IPS-18a (cell line): ENCODE measurements around the gene FOXD4L1.
"Not testable (repeated sequence)": the region's sequence is repeated elsewhere in the genome, so short reads cannot be mapped to it uniquely, and the experiment has no call there.

Experiments
- H3K27ac ChIP-seq: one replicate; pipeline ENCODE4 v1.5.1; 2013; ENCODE audit warnings: low read length
- H3K27me3 ChIP-seq: one replicate; pipeline ENCODE4 v1.6.1; 2013; ENCODE audit warnings: mild to moderate bottlenecking, low read length; ENCODE audit not compliant: control insufficient read depth, insufficient read depth
- H3K36me3 ChIP-seq: one replicate; pipeline ENCODE4 v1.6.1; 2013; ENCODE audit warnings: low read depth, low read length; ENCODE audit not compliant: control insufficient read depth
- H3K4me1 ChIP-seq: one replicate; pipeline ENCODE4 v1.6.1; 2013; ENCODE audit warnings: low read depth, low read length; ENCODE audit not compliant: control insufficient read depth
- H3K4me3 ChIP-seq: one replicate; pipeline ENCODE4 v1.5.1; 2013; ENCODE audit warnings: low read length
- H3K9ac ChIP-seq: one replicate; pipeline ENCODE4 v1.6.1; 2013; ENCODE audit warnings: mild to moderate bottlenecking, low read length, moderate library complexity
- H3K9me3 ChIP-seq: one replicate; pipeline ENCODE4 v1.6.1; 2013; ENCODE audit warnings: low read depth, low read length; ENCODE audit not compliant: control insufficient read depth

FOXD4L1 gene

DNA sequence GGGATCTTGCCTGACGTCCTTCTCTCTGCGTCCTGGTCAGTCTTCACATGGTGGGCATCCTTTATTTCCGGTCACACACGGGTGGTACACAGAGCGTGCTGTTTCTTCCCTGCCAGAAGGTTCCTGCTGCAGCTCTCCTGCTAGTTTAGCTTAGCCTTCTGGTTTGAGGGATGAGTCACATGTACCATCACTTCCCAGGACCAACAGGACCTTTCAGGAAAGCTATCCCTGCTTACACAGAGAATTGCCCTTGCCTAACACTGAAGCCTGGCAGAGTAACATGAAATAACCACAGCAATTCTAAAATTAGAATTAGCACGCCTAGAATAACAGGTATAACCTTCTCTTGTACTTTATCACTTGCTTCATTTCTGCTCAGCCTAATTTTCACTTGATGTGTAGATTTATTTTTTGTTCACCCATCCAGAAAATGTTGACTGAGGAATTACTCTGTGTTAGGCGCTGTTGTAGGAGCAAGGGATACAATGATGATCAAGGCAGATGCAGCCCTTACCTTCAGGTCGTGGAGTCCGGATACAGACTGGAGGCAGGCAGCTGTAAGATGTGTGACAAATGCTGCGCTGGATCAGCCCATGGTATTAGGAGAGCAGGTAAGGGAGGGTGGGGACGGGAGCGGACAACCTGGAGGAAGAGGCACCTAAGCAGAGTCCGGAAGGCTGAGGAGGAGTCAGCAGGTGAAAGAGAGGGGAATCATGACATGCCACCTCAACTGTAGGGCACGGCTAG lies 9.1 kb downstream of the FOXD4L1 start:
- peaks cover 68% of the 10 kb centered on the region for H3K27me3 ChIP-seq
- not testable (repeated sequence) for H3K4me1 ChIP-seq

DNA sequence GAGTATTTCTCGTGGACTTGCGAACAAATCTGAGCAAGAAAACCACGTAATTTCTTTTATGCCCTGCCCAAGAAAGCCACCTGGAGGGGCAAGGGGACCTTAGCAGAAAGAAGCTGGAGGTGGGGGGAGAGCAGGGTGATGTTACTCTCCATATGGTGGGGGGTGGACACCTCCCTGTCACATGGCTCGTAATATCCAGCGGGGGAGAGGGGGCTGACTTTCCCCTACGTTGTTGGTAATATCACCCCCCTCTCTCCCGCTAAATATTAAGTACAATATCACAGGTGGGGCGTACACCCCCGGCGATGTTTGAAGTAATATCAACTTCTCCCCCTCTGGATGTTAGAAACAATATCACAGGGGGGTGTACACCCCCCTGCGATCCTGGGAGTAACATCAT lies 9.7 kb downstream of the FOXD4L1 start:
- not testable (repeated sequence) for H3K36me3 ChIP-seq, H3K4me3 ChIP-seq, H3K9me3 ChIP-seq, H3K27ac ChIP-seq, H3K4me1 ChIP-seq, H3K9ac ChIP-seq
- H3K27me3 ChIP-seq: peaks cover 62% of the 10 kb centered on the region

More for the DNA sequence above, 9.1 kb downstream of the FOXD4L1 start:
- not testable (repeated sequence) for H3K4me3 ChIP-seq, H3K36me3 ChIP-seq, H3K27ac ChIP-seq, H3K9ac ChIP-seq, H3K9me3 ChIP-seq

DNA sequence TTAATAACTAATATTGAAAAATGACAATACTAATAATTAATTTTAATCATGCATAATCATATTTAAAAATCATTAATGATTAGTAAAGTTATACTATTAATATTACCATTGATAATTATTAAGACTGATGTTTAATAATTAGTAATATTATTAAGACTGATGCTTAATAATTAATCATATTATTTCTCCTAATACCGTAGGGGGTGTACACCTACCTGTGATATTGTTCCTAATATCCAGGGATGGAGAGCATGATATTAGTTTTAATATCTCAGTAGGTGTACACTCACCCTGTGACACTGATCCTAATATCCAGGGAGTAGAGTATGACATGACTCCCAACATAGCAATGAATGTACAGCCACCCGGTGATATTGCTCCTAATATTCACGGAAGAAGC lies 12.4 kb downstream of the FOXD4L1 start:
- H3K36me3 ChIP-seq, H3K27ac ChIP-seq, H3K9me3 ChIP-seq, H3K4me1 ChIP-seq, H3K4me3 ChIP-seq, H3K9ac ChIP-seq: not testable (repeated sequence)
- H3K27me3 ChIP-seq: peaks cover 38% of the 10 kb centered on the region

DNA sequence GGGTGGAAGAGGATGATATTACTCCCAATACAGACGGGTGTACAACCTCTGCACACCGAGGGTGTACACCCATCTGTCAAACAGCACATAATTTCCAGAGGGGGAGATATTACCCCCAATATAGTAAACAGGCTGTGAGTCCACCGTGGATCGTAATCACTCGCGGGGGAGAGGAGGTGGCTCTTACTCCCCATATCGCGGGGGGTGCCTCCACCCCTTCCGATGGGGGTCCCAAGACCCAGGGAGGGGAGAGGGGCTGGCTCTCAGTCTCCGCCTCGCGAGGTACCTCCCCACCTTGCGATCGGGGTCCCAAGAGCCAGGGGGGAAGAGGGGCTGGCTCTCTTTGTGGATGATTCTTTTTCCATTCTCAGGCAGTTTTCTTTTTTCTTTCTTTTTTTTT lies 13.4 kb downstream of the FOXD4L1 start:
- not testable (repeated sequence) for H3K4me3 ChIP-seq, H3K9me3 ChIP-seq, H3K27ac ChIP-seq, H3K36me3 ChIP-seq, H3K4me1 ChIP-seq, H3K9ac ChIP-seq
- peaks cover 32% of the 10 kb centered on the region for H3K27me3 ChIP-seq

DNA sequence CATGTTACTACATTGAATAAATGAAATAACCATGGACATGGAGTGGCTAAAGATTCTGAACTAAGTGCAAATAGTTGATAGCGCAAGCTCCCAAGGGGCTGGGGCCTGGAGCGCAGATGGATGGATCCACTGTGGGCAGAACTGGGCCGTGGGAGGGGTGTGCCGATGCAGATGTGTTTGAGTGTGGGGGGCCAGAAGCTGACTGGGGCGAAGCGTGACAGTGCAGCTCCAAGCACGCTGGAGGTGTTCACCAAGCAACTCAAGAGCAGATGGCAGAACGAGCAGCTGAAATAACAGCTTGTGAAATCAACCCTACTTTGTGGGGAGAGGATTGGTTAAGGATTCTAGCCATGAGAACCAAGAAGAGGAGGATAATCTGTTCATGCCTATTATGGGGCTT lies 17.0 kb downstream of the FOXD4L1 start:
- not testable (repeated sequence) for H3K36me3 ChIP-seq, H3K27me3 ChIP-seq, H3K27ac ChIP-seq, H3K9ac ChIP-seq, H3K4me1 ChIP-seq, H3K9me3 ChIP-seq, H3K4me3 ChIP-seq

DNA sequence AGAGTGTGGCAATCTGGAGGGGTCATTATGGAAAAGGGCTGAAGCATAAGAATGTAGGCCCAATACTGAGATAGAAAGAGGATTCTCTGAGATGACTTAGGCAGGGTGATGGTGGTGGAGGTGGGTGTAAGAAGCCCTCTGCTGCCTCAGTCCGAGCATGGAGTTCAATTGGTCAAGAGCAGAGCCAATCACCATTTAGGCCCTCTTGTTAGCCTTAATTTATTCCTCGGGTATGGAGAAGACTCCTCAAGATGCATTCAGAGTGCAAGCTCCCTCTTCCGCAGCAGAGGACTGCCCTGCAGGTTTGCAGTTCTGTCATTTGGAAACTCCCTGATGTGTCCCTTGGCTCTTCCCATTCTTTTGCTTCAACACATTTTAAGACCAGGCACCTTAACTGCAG lies 17.5 kb downstream of the FOXD4L1 start:
- H3K36me3 ChIP-seq, H3K4me3 ChIP-seq, H3K9ac ChIP-seq, H3K4me1 ChIP-seq, H3K27me3 ChIP-seq, H3K9me3 ChIP-seq, H3K27ac ChIP-seq: not testable (repeated sequence)

DNA sequence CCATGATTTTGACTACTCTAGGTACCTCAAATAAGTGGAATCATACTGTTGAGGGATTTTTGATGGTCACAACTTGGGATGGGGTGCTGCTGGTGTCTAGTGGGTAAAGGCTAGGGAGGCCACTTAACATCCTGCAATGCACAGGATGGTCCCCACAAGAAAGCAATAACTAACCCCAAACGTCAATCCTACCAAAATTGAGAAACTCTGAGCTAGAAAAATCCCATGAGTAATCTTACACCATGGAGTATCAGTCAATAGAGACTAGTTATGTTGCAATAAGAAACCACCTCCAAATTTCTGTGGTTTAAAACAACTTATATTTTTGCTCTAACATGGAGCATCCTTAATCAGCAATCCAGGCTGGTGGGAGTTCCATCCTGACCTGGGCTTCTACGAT lies 18.6 kb downstream of the FOXD4L1 start:
- not testable (repeated sequence) for H3K4me3 ChIP-seq, H3K36me3 ChIP-seq, H3K27me3 ChIP-seq, H3K9me3 ChIP-seq, H3K4me1 ChIP-seq, H3K27ac ChIP-seq, H3K9ac ChIP-seq

DNA sequence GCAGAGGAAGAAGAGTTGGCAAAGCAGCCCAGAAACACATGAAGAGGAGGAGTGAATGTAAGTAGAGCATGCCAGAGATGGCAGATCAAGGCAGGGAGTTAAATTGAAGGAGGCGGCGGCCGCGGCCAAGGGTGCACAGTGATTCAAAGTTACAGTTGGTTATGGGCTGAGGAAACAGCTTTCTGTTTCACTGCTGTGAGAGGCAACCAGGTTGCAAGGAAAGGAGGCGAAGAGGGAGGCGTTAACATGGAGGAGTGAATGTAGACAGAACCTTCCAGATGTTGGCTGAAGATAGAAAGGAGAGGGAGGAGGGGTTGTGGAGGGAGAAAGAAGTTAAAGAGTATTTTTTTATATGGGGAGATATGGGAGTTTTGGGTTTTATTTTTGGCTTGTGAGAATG lies 22.4 kb downstream of the FOXD4L1 start:
- H3K9ac ChIP-seq, H3K36me3 ChIP-seq, H3K4me3 ChIP-seq, H3K9me3 ChIP-seq, H3K4me1 ChIP-seq, H3K27ac ChIP-seq, H3K27me3 ChIP-seq: not testable (repeated sequence)

DNA sequence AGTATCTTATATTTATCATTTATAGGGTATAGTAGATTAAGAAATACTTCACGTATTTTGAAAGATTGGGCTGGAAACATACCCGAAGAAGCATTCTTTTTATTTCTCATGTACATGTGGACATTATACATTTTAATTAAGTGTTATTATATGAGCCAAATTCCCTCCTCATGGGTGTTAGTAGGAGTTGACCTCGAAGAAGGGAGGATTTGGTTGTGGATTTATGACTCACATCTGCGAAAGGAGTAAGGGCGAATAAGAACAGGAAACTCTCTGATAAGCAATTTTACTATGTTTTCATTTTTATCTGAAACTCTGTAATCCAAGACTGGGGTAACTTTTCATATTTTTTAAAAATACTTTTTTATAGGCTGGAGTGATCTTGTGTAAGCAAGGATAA lies 23.0 kb downstream of the FOXD4L1 start:
- H3K9me3 ChIP-seq, H3K27me3 ChIP-seq, H3K4me3 ChIP-seq, H3K4me1 ChIP-seq, H3K9ac ChIP-seq, H3K36me3 ChIP-seq, H3K27ac ChIP-seq: not testable (repeated sequence)

DNA sequence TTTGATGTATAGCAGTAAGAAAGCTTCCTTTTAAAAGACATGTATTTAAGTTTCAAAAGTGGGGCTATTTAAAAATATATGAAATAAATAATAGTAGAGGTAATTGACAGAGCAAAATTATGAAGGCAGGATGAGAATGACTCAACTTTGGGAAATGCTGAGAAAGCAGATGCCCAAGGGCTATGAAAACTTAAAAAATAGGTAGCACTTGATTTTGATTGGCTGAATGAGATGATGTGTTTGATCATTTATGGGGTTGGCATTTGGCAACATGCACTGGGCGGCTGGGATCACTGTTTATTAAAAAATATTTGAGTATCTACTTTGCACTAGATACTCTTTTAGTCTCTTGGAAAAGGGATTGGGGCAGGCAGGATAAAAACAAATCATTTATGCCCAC lies 26.5 kb downstream of the FOXD4L1 start:
- H3K27me3 ChIP-seq, H3K4me1 ChIP-seq, H3K9ac ChIP-seq, H3K27ac ChIP-seq, H3K4me3 ChIP-seq, H3K36me3 ChIP-seq, H3K9me3 ChIP-seq: not testable (repeated sequence)

DNA sequence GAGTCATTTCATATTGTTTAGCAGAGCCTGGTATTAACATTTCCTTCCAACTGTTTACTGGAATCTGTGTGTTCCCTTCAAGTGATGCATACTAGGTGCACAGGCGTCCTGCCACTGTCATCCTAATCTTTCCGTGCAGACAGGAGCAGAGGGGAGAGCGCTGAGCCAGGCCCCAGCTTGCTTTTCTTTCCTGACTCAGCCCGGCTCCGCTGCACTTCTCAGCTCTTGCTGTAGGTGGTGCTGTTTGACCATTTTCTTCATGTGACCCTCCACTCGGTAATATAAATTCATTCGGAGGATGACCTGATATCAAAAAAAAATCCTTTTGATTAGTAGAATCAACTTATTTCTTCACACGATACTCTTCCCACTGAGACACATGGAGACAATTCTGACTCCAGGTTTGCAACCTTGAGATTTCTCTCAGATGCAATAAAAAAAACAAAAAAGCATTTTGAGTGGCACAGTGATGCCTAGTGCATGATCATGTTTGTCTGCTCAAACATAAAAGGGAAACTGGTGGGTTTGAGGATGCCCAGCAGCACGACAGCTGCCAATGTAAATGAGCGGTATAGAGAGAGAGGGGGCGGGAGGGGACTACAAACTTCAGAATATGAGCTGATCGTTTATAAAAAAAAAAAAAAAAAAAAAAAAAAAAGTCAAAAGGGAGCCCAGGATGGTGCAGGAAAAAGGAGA lies 29.0 kb downstream of the FOXD4L1 start:
- H3K4me1 ChIP-seq, H3K36me3 ChIP-seq, H3K27ac ChIP-seq, H3K27me3 ChIP-seq, H3K9ac ChIP-seq, H3K9me3 ChIP-seq, H3K4me3 ChIP-seq: not testable (repeated sequence)

DNA sequence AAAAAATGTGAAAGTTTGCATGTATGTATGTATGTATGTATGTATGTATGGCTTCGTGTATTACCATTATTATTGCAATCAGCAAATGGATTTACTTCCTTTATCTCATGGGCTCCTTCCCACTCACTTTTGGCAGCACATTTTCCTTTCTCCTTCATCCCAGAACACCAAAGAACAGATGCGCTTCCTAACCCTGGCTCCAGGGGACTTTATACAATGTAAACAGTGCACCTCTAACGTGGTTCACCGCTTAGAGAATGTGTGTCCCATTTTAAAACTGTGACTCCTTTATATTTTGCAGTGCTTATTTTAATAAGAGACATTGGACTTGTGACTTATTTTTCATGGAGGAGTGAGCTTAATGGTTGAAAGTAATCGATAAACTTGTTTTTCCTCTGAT lies 29.7 kb downstream of the FOXD4L1 start:
- not testable (repeated sequence) for H3K4me1 ChIP-seq, H3K36me3 ChIP-seq, H3K9me3 ChIP-seq, H3K4me3 ChIP-seq, H3K27me3 ChIP-seq, H3K9ac ChIP-seq, H3K27ac ChIP-seq
